Gastrocnemius medialis (tissue), 4 donors: ENCODE measurements around the gene IL1RL1.

Experiments
- POLR2A ChIP-seq, 2 donors: fragments of 450-650 bp; IDR thresholded peaks; one replicate each; pipeline ENCODE4 v1.6.1; 2017; ENCODE audit warnings: antibody characterized with exemption in 2 of 2, mild to moderate bottlenecking in 2 of 2, moderate library complexity in 2 of 2
- TF ChIP-seq, protein P1 (sequence below), 5 experiments: fragments of 450-650 bp in 3 of 5; fragments of 200-600 bp in 2 of 5; sonication (generic) in 2 of 5; IDR thresholded peaks in 4 of 5; conservative IDR thresholded peaks in 1 of 5; 1 replicate in 4 of 5; 2 replicates in 1 of 5; pipeline ENCODE4 v1.5.1; 2016 to 2019; ENCODE audit warnings: antibody characterized with exemption in 5 of 5, mild to moderate bottlenecking in 3 of 5, moderate library complexity in 3 of 5

GRCh38 chr2:102367331-102367971 lies 56.1 kb downstream of the IL1RL1 start:
- TF ChIP-seq, protein P1, sequence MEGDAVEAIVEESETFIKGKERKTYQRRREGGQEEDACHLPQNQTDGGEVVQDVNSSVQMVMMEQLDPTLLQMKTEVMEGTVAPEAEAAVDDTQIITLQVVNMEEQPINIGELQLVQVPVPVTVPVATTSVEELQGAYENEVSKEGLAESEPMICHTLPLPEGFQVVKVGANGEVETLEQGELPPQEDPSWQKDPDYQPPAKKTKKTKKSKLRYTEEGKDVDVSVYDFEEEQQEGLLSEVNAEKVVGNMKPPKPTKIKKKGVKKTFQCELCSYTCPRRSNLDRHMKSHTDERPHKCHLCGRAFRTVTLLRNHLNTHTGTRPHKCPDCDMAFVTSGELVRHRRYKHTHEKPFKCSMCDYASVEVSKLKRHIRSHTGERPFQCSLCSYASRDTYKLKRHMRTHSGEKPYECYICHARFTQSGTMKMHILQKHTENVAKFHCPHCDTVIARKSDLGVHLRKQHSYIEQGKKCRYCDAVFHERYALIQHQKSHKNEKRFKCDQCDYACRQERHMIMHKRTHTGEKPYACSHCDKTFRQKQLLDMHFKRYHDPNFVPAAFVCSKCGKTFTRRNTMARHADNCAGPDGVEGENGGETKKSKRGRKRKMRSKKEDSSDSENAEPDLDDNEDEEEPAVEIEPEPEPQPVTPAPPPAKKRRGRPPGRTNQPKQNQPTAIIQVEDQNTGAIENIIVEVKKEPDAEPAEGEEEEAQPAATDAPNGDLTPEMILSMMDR (IDR thresholded peaks at IDR 0.05 in 4 of 5, conservative IDR thresholded peaks at IDR 0.05 in 1 of 5) = no peak
- no peak for TF ChIP-seq POLR2A (IDR thresholded peaks at IDR 0.05)
